C4-2B (cell line): ENCODE results near the gene CPB1.

Experiments used
- H3K27ac ChIP-seq: fragments of 450-650 bp; 2 replicates; pipeline ENCODE4 v1.5.1; 2017
- ZFX ChIP-seq: fragments of 450-650 bp; IDR thresholded peaks from 2 replicates; pipeline ENCODE4 v1.6.1; 2017
- TF ChIP-seq, protein P1 (sequence below): fragments of 450-650 bp; conservative IDR thresholded peaks from 2 replicates; pipeline ENCODE4 v1.5.1; 2017; ENCODE audit warnings: mild to moderate bottlenecking

CPB1 gene

DNA sequence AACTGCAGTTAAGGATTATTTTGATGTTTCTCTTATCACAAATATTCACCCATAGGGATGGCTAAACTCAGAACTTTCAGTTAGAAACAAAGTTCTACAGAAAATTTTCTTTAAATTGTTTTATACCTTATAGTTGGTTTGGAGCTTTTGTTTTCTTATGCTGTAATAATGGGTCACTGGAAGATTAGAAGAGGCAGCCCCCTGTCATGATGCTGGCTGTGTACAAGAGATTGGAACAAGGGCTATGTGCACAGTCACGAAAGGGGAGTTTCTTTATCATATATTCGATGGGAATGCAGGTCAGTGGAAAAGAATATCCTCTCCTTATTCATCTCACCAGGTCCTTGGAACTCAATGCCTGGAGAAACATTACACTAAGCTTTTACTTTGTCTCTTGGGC is 25.5 kb downstream of the CPB1 start:
- TF ChIP-seq, protein P1, sequence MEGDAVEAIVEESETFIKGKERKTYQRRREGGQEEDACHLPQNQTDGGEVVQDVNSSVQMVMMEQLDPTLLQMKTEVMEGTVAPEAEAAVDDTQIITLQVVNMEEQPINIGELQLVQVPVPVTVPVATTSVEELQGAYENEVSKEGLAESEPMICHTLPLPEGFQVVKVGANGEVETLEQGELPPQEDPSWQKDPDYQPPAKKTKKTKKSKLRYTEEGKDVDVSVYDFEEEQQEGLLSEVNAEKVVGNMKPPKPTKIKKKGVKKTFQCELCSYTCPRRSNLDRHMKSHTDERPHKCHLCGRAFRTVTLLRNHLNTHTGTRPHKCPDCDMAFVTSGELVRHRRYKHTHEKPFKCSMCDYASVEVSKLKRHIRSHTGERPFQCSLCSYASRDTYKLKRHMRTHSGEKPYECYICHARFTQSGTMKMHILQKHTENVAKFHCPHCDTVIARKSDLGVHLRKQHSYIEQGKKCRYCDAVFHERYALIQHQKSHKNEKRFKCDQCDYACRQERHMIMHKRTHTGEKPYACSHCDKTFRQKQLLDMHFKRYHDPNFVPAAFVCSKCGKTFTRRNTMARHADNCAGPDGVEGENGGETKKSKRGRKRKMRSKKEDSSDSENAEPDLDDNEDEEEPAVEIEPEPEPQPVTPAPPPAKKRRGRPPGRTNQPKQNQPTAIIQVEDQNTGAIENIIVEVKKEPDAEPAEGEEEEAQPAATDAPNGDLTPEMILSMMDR: no peak
- no peak for TF ChIP-seq ZFX
- no peak overlapping the region for H3K27ac ChIP-seq

DNA sequence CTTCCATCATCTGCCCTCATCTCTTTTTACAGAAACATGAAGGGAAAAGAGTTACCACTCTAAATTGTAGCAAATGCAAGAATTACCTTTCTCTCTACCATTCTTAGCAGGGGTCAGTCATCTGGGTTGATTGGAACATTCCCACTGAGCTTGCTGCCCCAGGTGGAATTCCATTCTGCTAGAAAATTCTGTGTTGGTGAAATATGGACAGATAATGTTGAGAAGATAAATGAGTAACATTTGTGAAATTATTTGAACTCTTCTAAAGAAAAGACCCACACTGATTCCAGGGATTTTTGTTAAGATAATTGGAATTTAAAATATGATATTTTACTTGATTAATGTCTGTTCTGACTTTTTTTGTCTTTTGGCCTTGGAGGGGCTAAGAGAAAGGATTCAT is 26.4 kb downstream of the CPB1 start:
- no peak overlapping the region for H3K27ac ChIP-seq
- no peak for TF ChIP-seq ZFX
- TF ChIP-seq, protein P1: no peak

DNA sequence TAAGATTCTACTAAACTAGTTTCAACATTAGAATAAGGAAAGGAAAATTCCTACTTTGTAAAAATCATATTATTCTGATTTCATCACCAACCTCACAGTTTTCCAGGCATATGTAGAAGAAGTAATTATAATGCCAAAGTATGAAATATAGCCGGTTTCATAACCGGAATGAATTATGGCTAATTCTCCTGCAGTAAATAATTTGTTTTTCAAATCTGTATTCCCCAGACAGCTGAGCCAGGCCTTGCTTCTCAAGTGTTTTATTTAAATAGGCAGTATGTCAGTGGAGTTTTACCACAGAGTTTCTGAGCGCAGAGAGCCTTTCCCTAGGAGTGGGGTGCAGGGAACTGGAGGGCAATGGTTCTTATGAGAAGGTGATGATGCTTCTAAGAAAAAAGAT is 28.8 kb downstream of the CPB1 start:
- TF ChIP-seq ZFX: no peak
- TF ChIP-seq, protein P1: no peak
- H3K27ac ChIP-seq: no peak overlapping the region

DNA sequence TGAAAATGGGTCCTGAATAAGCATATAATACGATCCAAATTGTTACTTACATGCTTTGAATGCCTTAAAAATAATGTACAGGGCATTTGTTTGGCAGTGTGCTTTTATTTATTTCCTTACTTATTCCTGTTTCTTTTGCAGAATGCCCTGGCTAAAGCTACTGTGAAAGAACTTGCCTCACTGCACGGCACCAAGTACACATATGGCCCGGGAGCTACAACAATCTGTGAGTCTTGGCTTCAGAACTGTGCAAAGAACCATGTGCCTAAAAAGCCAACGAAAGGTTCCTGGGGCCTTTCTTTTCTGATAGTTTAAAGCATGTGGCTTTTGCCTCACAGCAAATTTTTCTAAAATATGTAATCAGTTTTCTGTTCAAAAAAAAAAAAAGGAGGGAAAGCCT is 29.7 kb downstream of the CPB1 start:
- H3K27ac ChIP-seq: no peak overlapping the region
- no peak for TF ChIP-seq ZFX
- TF ChIP-seq, protein P1: no peak

DNA sequence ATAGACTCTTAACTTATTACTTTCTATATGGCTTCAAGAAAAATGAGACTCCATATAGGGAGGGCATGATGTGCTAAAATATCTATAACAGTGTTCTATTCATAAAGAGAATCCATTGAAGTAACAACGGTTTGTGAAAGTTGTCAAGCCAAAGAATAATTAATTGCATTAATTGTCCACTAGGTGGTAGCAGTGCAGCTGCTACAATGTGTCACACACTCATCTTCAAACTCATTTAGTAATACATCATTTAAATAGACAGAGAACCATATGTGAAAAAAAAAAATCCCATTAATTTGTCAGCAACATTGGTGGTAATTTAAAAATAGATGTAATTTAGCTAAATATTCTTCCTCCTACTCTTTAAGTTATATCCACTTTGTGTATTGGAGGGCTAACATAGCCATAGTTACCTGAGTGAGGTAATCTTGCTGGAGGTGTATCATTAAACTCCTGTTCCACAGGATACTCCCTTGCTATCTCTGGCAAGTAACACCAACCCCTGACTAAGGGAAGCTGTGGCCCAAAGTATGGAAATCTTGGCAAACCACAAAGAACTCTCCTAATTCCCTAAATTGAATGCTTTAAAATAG is 33.8 kb downstream of the CPB1 start:
- no peak for TF ChIP-seq ZFX
- TF ChIP-seq, protein P1: peak; percentile 95
- H3K27ac ChIP-seq: no peak overlapping the region

DNA sequence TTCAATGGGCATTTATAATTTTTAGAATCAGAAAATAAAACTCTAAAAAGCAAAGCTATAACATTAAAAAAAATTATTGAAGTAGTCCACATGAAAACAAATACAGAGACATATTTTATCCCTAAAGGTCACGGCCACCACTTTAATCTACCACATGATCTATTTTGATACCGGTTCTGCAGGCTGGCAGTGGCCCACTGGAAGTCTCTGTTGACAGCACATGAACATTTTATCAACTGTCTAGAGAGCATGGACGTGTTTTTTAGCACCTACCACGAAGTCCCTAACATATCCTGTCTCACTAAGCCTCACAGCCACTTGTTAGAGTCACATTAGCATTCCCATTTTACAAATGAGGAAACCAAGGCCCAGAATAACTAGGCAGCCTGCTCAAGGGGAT is 35.7 kb downstream of the CPB1 start:
- no peak overlapping the region for H3K27ac ChIP-seq
- no peak for TF ChIP-seq ZFX
- TF ChIP-seq, protein P1: no peak

DNA sequence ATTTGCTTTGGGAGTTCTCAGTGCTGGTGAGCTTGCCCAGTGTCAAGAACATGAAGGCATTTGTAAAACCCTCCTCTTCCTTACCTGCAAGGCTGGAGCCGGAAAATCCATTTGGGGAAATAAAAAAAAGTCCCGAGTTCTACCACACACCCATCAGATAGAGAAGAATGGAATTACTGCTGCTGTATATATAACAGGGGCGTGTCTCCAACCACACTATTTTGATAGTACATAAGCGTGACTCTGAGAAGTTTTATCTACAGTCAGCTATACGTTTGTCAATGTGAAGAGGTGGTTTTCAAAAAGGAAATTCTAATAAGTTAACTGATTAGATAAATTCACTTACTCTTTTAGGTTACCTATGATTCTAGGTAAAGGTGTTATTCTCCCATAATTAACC is 36.2 kb downstream of the CPB1 start:
- H3K27ac ChIP-seq: no peak overlapping the region
- TF ChIP-seq, protein P1: no peak
- no peak for TF ChIP-seq ZFX
